Astrocyte of the spinal cord (primary cell): Measurements from ENCODE around the gene NOX1.

Experiments used
- DNase-seq: peaks from one replicate; pipeline ENCODE4 v3.0.0; 2011; ENCODE audit warnings: low read depth, low spot score
- H3K4me3 ChIP-seq: 2 replicates; pipeline ENCODE4 v1.5.1; 2011; ENCODE audit warnings: low read depth, mild to moderate bottlenecking, low read length, moderate library complexity
- CTCF ChIP-seq: IDR thresholded peaks from 2 replicates; pipeline ENCODE4 v1.5.1; 2012; ENCODE audit warnings: low read depth, mild to moderate bottlenecking, low read length, inconsistent platforms
- in situ Hi-C: cut with HindIII; loops from 2 replicates; pipeline ENCODE4 v1.10.0; 2017; ENCODE audit warnings: low sequenced_read_pairs

Gene NOX1

DNA sequence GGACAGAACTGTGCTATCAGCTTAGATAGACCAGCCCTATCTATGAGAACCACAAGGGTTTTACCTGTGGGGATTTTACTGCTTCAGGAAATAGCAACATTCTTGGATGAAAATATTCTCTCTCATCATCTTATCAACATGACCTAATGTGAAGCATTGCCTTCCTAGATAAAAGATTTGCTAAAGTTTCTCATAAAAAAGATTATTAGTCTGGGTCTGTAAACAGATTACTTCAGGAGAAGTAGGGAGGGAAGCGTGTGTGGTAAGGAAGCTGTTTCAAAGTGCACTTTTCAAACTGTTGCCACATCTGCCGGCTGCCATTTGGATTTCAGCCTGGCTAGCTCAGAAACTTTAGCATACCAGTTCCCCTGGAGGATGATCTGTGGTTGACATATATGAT, at the start of gene NOX1:
TSS of gene NOX1 (minus strand) at position 35 of the 400 bp plus-strand sequence. CDS start 220 bp downstream, outside the sequence.
- no peak within 1 kb of the TSS for H3K4me3 ChIP-seq
- TF ChIP-seq CTCF, result no peak
- in situ Hi-C loops, result no loop called here
- DNase-seq, result no peak

DNA sequence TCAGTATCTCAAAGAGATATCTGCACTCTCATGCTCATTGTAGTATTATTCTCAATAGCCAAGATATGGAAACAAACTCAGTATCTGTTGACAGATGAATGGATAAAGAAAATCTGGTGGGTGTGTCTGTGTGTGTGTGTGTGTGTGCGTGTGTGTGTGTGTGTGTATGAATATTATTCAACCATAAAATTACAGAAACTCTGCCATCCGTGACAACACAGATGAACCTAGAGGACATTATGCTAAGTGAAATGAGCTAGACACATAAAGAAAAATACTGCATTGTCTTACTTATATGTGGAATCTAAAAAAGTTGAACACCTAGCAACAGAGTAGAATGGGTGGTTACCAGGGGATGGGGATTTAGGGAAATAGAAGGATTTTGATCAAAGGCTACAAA, 41.4 kb upstream of the NOX1 start:
- H3K4me3 ChIP-seq, result no peak overlapping the region
- no peak for DNase-seq
- in situ Hi-C loops, result no loop called here
- no peak for TF ChIP-seq CTCF

- DNase-seq, result no peak
- no peak overlapping the region for H3K4me3 ChIP-seq
- in situ Hi-C loops, result no loop called here
- no peak for TF ChIP-seq CTCF
These were observed 39.0 kb upstream of the NOX1 start for GRCh38 chrX:100913111-100913510.

GRCh38 chrX:100911731-100912130, 37.6 kb upstream of the NOX1 start:
- in situ Hi-C loops, result no loop called here
- no peak for DNase-seq
- TF ChIP-seq CTCF, result no peak
- H3K4me3 ChIP-seq, result no peak overlapping the region

DNA sequence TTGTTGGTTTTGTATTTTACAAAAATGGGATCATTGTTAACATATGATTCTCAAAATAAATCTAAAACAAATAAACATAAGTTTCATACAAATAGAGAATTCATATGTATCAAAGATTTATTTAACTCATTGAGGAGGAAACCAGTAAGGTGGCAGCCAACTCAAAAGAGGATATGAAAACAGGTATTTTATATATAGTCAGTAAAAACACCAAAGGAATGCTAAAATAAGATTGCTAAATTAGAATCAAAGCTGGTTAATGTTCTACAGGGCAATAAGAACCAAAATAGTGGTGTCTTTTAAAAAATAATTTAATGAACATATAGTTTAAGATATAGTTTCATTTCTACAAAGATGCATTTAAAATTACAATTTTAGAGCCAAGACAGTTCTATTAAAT, 31.5 kb upstream of the NOX1 start:
- H3K4me3 ChIP-seq, result no peak overlapping the region
- in situ Hi-C loops, result no loop called here
- TF ChIP-seq CTCF, result no peak
- no peak for DNase-seq

GRCh38 chrX:100904433-100904832, 30.3 kb upstream of the NOX1 start:
- DNase-seq, result no peak
- no peak for TF ChIP-seq CTCF
- H3K4me3 ChIP-seq, result no peak overlapping the region
- in situ Hi-C loops, result no loop called here
